ENCODE results near the gene ZNF778. TPM values are rescaled to one million over a fixed set of nuclear protein-coding genes. Genes with fewer than 3 reads are reported as not detected.

ZNF778 gene
- total and polyA plus RNA-seq, 2 of the 8 experiments (the other 6 are each of a cell fraction or from before 2014, with no cell fraction given), result 9.5 to 21.9 TPM

DNA sequence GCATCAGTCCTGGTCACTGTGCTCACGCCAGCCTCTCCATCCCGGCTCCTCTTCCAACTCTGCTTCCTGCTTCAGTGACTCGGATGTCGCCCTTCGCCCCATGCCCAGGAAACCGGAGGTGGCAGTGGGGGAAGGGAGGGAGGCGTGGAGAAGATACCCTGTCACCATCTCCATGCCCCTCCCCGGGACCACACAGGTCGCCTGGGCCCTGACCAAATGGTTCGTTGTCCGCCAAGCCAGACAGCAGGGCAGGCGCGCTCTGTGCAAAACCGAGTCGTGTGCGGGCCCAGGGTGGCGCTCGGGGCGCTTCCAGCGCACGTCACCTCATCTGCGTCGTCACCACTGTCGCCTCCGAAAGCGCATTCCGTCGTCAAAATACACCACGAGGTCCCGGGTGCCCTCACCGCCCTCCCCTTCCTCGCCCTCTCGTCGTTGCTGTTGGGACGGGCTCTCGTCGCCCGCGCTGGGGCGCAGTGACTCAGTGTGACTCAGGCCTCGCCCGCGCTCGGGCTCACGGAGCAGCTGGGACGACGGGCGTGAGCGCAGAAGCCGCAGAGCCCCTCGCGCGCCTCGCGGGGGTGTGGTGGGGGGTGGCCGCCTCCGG is 39.2 kb downstream of the ZNF778 start (continued):
- TF ChIP-seq BACH1 (IDR thresholded peaks at IDR 0.05; ENCODE audit: low read length) (no peak), CBX8 (IDR thresholded peaks at IDR 0.05; ENCODE audit: borderline replicate concordance, low read depth, low read length) (no peak)
